ENCODE measurements around the gene RCAN1.

Gene RCAN1

DNA sequence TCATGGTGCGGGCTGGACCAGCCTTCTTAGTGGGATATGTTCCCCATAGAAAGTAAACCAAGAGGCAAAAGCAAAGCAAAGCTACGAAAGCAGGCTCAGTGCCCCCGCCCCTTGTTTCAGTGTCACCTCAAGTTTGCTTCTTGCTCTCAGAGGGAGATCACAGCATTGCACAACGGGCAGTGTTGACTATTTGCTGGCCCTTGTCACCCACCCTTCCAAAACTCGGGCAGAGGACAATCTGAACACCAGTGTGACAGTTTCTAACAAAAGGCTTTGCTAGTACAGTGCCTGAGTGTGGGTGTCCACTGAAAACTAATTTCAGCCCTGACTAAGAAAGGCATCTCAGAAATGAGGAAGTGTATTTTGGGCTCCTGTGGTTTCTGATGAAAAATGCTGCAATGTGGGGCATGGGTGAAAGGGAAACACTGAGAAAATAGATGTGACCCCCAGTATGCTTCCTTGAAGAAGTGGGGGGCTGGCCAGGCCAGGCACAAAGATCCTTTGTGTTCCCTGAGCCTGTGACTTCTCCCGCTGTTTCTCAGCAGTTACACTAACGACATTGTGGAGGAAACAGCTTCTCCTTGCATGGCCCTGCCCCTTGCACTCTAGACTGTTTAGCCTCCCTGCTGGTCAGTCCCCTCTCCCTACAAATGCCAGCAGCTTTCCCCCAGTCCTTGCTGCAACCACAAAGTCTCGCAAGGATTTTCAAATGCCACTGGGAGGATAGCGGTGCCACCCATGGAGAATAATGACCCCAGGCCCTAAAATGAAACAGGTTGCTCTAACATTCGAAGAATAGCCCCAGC is 69.6 kb downstream of the RCAN1 start:
- DNase-seq (ENCODE audit: extremely low read depth, low read depth) = peak; percentile 60
- no peak for TF ChIP-seq CTCF (IDR thresholded peaks at IDR 0.05; ENCODE audit: low read depth, low read length)

GRCh38 chr21:34544032-34544496 is 70.8 kb downstream of the RCAN1 start:
- peak; percentile 46 for TF ChIP-seq CTCF (IDR thresholded peaks at IDR 0.05; ENCODE audit: low read depth, low read length)
- DNase-seq (ENCODE audit: extremely low read depth, low read depth) = no peak

DNA sequence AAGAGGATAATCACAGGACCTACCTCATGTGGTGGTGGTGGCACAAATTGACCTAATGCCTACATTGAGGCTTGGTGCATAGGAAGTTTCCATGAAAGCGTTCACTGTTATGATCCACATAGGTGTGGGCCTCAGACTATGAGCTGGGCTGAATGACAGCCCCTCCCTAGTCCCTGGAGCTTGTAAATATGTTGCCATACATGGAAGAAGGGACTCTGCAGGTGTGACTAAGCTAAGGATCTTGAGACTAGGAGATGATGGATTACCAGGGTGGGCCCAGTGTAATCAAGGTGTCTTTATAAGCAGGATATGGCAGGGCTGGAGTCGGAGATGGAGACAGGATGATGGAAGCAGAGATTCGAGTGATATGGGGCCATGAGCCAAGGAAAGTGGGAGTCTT is 71.9 kb downstream of the RCAN1 start:
- DNase-seq (ENCODE audit: extremely low read depth, low read depth) = no peak
- TF ChIP-seq CTCF (IDR thresholded peaks at IDR 0.05; ENCODE audit: low read depth, low read length) = no peak

DNA sequence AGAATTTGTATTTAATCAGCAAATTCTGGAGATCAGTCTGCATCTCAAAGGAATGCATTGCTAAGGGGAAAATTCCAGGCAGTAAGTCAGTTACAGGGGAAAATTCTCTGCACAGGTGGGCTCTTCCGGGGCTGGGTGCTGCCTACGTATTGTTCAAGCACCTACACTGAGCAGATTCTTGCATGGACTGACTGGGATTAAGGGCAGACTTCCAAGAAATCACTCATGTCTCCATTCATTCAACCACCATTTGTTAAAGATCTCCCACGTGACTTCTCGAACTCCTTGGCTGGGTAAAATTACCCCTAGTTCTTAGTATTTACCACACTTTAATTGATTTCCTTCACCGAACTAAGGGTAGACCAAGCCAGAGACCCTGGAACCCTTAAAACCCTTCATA is 74.7 kb downstream of the RCAN1 start:
- DNase-seq (ENCODE audit: extremely low read depth, low read depth) = no peak
- TF ChIP-seq CTCF (IDR thresholded peaks at IDR 0.05; ENCODE audit: low read depth, low read length) = no peak

DNA sequence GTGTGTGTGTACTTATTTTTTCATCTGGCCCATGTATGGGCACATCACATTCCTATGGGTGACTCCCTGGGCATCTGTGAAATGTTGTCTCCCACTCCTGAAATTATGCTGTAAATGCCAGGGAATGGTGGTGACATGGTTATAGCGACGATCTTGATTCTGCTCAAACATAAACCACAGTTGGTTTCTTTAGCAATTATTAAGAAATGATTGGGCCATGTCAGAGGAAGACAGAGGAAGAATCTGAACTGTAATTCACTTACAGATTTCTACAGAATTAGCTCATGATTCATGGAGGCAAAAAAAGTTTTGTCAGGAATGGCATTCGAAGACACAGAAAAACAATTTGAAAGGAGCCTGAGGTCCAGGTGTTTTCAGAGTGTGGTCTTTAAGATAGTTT is 77.1 kb downstream of the RCAN1 start:
- TF ChIP-seq CTCF (IDR thresholded peaks at IDR 0.05; ENCODE audit: low read depth, low read length) = no peak
- no peak for DNase-seq (ENCODE audit: extremely low read depth, low read depth)

GRCh38 chr21:34536820-34537219 is 78.1 kb downstream of the RCAN1 start:
- DNase-seq (ENCODE audit: extremely low read depth, low read depth) = no peak
- TF ChIP-seq CTCF (IDR thresholded peaks at IDR 0.05; ENCODE audit: low read depth, low read length) = no peak

DNA sequence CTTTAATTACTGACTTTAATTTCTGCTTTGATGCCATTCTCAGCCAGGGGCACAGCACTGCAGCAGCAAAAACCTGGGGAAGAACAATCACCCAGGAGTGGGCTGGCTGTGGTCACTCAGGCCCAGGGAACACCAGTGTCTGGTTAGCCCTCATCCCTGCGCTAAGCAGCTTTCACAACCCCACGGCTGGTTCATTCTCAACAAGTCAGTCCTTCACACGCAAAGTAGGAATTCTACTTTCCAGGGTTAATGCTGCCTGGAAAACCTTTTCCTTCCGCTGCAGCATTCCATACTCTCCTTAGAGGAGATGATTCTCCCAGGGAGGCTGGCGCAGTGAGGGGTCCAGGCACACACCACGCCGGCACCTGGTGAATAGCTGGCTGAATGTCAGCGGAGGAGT is 78.6 kb downstream of the RCAN1 start:
- no peak for TF ChIP-seq CTCF (IDR thresholded peaks at IDR 0.05; ENCODE audit: low read depth, low read length)
- DNase-seq (ENCODE audit: extremely low read depth, low read depth) = no peak

Measured in AG09319 (cell line).